HG02943 (cell line): ENCODE measurements around the gene KEAP1.

Source experiments
- ATAC-seq: cut with Tn5 transposase; IDR thresholded peaks from one replicate; pipeline ENCODE4 v1.9.1; 2021; ENCODE audit warnings: mild to moderate bottlenecking, low read depth, moderate library complexity; ENCODE audit not compliant: unreplicated experiment

KEAP1 gene

DNA sequence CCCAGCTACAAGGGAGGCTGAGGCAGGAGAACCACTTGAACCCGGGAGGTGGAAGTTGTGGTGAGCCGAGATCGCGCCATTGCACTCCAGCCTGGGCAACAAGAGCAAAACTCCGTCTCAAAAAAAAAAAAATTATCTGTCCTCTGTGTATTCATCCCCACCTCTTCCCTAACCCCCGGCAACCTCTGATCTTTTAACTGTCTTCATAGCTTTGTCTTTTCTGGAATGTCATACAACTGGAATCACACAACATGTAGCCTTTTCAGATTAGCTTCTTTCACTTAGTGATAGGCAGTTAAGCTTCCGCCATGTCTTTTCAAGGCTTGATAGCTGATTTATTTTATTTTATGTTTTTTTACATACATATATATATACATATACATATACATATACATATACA is 22.5 kb upstream of the KEAP1 start:
- ATAC-seq: no peak

DNA sequence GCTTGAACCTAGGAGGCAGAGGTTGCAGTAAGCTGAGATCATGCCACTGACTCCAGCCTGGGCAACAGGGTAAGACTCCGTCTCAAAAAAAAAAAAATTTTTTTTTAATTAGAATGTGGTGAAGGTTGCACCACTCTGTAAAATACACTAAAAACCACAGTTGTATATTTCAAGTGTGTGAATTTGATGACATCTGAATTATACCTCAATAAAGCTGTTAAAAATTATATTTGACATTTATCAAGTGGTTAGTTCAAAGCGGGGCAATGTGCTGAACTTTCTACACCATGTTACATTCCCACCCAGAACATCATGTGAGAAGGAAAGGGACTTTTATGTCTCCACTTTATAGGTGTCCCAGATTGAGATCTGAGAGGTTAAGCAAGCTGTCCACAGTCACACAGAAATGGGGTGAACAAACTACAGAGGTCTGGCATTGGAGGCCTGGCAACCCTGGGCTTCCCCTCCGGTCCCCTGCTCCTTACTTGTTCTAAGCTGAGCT is 20.0 kb upstream of the KEAP1 start:
- no peak for ATAC-seq

- no peak for ATAC-seq
Measured at GRCh38 chr19:10521461-10522171, 18.5 kb upstream of the KEAP1 start.

- no peak for ATAC-seq
Measured at GRCh38 chr19:10520652-10521318, 17.6 kb upstream of the KEAP1 start.

GRCh38 chr19:10519421-10519820 is 16.3 kb upstream of the KEAP1 start:
- no peak for ATAC-seq

DNA sequence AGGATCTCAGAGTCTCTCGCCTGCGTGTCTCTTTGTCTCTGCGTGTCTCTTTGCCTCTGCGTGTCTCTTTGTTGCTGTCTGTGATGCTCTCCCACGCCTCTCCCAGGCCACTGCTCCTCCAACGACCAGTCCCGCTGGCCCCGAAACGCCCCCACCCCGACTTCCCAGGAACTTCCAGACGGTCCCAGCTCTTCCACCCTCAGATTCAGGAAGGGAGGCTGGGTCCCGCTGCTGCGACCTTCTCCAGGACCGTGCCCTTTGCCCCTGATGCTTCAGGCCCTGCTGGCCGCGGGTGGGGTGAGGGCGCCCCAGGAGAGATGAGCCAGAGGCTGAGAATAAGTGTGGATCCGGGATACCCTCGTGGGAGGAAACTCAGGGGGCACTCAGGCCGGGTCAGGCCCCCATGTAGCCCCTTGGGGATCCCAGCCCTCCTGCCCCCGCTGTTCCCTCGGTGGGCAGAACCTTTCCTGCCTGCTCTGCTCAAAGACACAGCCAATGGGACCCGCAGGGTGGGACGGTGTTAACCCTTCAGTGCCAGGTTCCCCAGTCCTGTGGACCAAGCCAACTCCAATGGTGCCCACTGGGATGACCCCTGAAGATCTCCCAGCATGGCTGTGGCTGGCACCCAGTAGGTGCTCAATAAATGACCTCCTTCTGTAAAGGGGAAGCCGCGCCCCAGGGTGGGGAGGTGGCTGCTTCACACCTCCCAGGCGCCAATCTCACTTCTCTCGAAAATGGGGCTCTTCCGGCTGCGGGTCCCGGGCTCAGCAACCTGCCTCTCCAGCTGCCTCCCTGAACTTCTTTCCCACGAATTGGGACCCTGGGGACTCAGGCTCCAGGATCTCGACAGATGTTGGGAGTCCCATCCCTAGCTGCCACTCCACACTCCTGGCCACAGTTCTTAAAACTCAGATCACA is 15.5 kb upstream of the KEAP1 start:
- no peak for ATAC-seq

GRCh38 chr19:10517760-10518443 is 14.7 kb upstream of the KEAP1 start:
- ATAC-seq: no peak

DNA sequence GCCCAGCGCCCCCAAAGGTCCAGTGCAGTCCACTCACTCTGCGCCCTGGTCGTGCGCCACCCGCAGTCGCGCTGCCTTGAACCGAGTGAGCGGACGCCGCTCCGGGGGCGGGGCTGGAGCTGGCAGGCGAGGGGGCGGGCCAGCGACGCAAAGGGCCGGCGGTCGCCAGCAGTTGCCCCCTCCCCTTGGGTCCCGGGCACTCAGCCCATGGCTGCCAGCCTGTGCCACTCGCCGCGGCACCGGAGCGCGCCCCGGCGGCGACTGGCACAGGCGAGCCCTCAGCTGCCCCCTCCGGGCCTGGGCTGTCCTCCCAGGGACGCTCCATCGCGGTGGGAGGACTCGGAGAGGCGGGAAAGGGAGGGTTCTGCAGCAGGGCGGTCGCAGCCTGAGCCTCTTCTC is 14.2 kb upstream of the KEAP1 start, which contains the start of gene S1PR5:
Gene S1PR5 (minus strand): TSS at position 87 of the 399 bp plus-strand sequence. CDS start 2,436 bp downstream, outside the sequence.
- ATAC-seq: no peak

- no peak for ATAC-seq
Measured at GRCh38 chr19:10516671-10517286, 13.6 kb upstream of the KEAP1 start.

GRCh38 chr19:10516064-10516385 is 12.9 kb upstream of the KEAP1 start:
- no peak for ATAC-seq

- ATAC-seq: no peak
Measured at GRCh38 chr19:10514211-10515145, 11.3 kb upstream of the KEAP1 start.

- no peak for ATAC-seq
Measured at GRCh38 chr19:10513223-10513622, 10.1 kb upstream of the KEAP1 start.

GRCh38 chr19:10510301-10510802 is 7.2 kb upstream of the KEAP1 start:
- no peak for ATAC-seq

- no peak for ATAC-seq
Measured at GRCh38 chr19:10508707-10509106, 5.6 kb upstream of the KEAP1 start.

GRCh38 chr19:10508036-10508435 is 4.9 kb upstream of the KEAP1 start:
- no peak for ATAC-seq

- no peak for ATAC-seq
Measured at GRCh38 chr19:10505583-10506229, 2.5 kb upstream of the KEAP1 start.

DNA sequence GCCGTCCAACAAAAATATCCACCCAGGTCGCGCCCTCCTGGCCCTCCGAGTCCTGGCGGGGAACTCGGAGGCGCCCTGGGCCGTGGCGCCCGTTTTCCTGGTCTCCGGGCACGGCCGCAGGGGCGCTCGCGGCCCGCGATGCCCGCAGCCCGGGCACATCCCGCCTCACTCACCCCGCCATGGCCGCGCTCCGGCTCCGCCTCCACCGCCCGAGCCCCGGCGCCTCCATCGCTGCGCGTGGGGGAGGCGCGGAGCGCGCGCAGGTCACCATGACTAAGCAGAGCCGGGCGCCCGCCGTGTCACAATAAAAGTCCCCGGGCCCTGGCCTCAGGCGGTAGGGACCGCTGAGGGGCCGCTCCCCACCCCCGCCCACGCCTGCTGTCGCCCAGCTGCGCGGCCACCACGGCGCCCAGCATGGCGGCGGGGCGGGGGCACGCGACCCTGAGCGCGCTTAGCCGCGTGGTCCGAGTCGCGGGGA is 593 bp downstream of the KEAP1 start:
- peak; percentile 68 for ATAC-seq

- peak; percentile 42 for ATAC-seq
Measured at GRCh38 chr19:10501971-10502523, 1.1 kb downstream of the KEAP1 start.
